ENCODE measurements around the gene BPIFB3. TPM values are rescaled to one million over a fixed set of nuclear protein-coding genes. Genes with fewer than 3 reads are reported as not detected.

The BPIFB3 gene
- total RNA-seq, 4 donors from 2014 or later, result not detected

GRCh38 chr20:33034901-33035492 lies 18.7 kb upstream of the BPIFB3 start:
- Histone ChIP-seq H3K27ac (no peak overlapping the region), H3K27me3 (peaks cover 8% of the 10 kb centered on the region), H3K4me3 (no peak overlapping the region), H3K36me3 (no peaks in the 10 kb centered on the region), H3K9me3 (peaks cover 0 to 12% (median 0%) of the 10 kb centered on the region in 3 donors), H3K4me1 (no peaks in the 10 kb centered on the region)
- no peak for ATAC-seq
- WGBS, 2 donors (ENCODE audit: low coverage in 1 of 2), result 74 to 76% methylated on average over 3 to 4 of the region's 6 CpGs
- no peak for TF ChIP-seq POLR2A (IDR thresholded peaks at IDR 0.05)
- TF ChIP-seq CTCF (IDR thresholded peaks at IDR 0.05), result no peak
- no peak for TF ChIP-seq EP300 (IDR thresholded peaks at IDR 0.05)
- TF ChIP-seq POLR2AphosphoS5 (IDR thresholded peaks at IDR 0.05), result no peak

- Histone ChIP-seq H3K4me3 (no peak overlapping the region), H3K27me3 (peaks cover 3% of the 10 kb centered on the region), H3K36me3 (no peaks in the 10 kb centered on the region), H3K4me1 (no peaks in the 10 kb centered on the region), H3K9me3 (peaks cover 0 to 12% (median 0%) of the 10 kb centered on the region in 3 donors), H3K27ac (no peak overlapping the region)
- TF ChIP-seq POLR2A (IDR thresholded peaks at IDR 0.05), result no peak
- TF ChIP-seq POLR2AphosphoS5 (IDR thresholded peaks at IDR 0.05), result no peak
- TF ChIP-seq CTCF (IDR thresholded peaks at IDR 0.05), result no peak
- no peak for TF ChIP-seq EP300 (IDR thresholded peaks at IDR 0.05)
- ATAC-seq, result no peak
- WGBS, 2 donors (ENCODE audit: low coverage in 1 of 2), result 66% methylated on average over 3 of the region's 5 CpGs; no CpG with 5 or more reads in 1 of the 2 donors
These were observed 16.2 kb upstream of the BPIFB3 start for GRCh38 chr20:33037456-33037855.

- no peaks in the 10 kb centered on the region for H3K36me3 ChIP-seq
- H3K4me1 ChIP-seq, result no peaks in the 10 kb centered on the region
- H3K27ac ChIP-seq, result no peak overlapping the region
- ATAC-seq, result no peak
- peaks cover 3% of the 10 kb centered on the region for H3K27me3 ChIP-seq
- H3K9me3 ChIP-seq, result peaks cover 0 to 6% (median 0%) of the 10 kb centered on the region in 3 donors
- 88 to 100% methylated on average over 2 to 4 of the region's 4 CpGs for WGBS, 2 donors (ENCODE audit: low coverage in 1 of 2)
- no peak for TF ChIP-seq POLR2A (IDR thresholded peaks at IDR 0.05)
- no peak for TF ChIP-seq POLR2AphosphoS5 (IDR thresholded peaks at IDR 0.05)
- TF ChIP-seq EP300 (IDR thresholded peaks at IDR 0.05), result no peak
- H3K4me3 ChIP-seq, result no peak overlapping the region
These were observed 15.5 kb upstream of the BPIFB3 start for GRCh38 chr20:33038243-33038642.

- H3K36me3 ChIP-seq, result no peaks in the 10 kb centered on the region
- WGBS, 2 donors (ENCODE audit: low coverage in 1 of 2), result 80 to 83% methylated on average over 1 to 2 of the region's 3 CpGs
- H3K27me3 ChIP-seq, result peaks cover 6% of the 10 kb centered on the region
- H3K4me1 ChIP-seq, result no peaks in the 10 kb centered on the region
- no peak for TF ChIP-seq CTCF (IDR thresholded peaks at IDR 0.05)
- no peak for TF ChIP-seq POLR2AphosphoS5 (IDR thresholded peaks at IDR 0.05)
- TF ChIP-seq EP300 (IDR thresholded peaks at IDR 0.05), result no peak
- TF ChIP-seq POLR2A (IDR thresholded peaks at IDR 0.05), result no peak
- no peak for ATAC-seq
- no peak overlapping the region for H3K4me3 ChIP-seq
- peaks cover 0 to 21% (median 0%) of the 10 kb centered on the region in 3 donors for H3K9me3 ChIP-seq
- no peak overlapping the region for H3K27ac ChIP-seq
These were observed 11.3 kb upstream of the BPIFB3 start for GRCh38 chr20:33042430-33042829.

- no peak for ATAC-seq
- H3K36me3 ChIP-seq, result no peaks in the 10 kb centered on the region
- 92 to 100% methylated on average over 1 of the region's 2 CpGs for WGBS, 2 donors (ENCODE audit: low coverage in 1 of 2)
These were observed 10.5 kb upstream of the BPIFB3 start for GRCh38 chr20:33042983-33043730.

More at GRCh38 chr20:33042983-33043730, 10.5 kb upstream of the BPIFB3 start:
- Histone ChIP-seq H3K4me3 (no peak overlapping the region), H3K27me3 (peaks cover 6% of the 10 kb centered on the region), H3K4me1 (no peaks in the 10 kb centered on the region), H3K27ac (no peak overlapping the region), H3K9me3 (peaks cover 0 to 21% (median 0%) of the 10 kb centered on the region in 3 donors)
- TF ChIP-seq POLR2A (IDR thresholded peaks at IDR 0.05) (no peak), POLR2AphosphoS5 (IDR thresholded peaks at IDR 0.05) (no peak), EP300 (IDR thresholded peaks at IDR 0.05) (no peak)
